ENCODE data around the gene TMEM91. TPM values are rescaled to one million over a fixed set of nuclear protein-coding genes. Genes with fewer than 3 reads are reported as not detected.

Gene TMEM91
- total and polyA plus RNA-seq, 2 donors (not counting 3 experiments of a cell fraction or from before 2014, with no cell fraction given) = 9.0 to 13.2 TPM

- ChIA-PET POLR2A (interaction anchor here (1.0 kb wide), 1 partner anchor 25 kb away, joined by 3 read pairs; no protein-coding TSS in a partner anchor), CTCF (interaction anchor here (0.9 to 3.1 kb wide), 7 partner anchors 17 to 243 kb away, joined by 3 to 28 read pairs (median 4); partner anchors contain the start of genes CCDC97 and TGFB1)
- Histone ChIP-seq H3K79me2 (ENCODE audit: control insufficient read depth, insufficient read depth, low read length) (peaks cover 10% of the 10 kb centered on the region), H2AFZ (ENCODE audit: low read depth, low read length) (no peak overlapping the region), H3K4me3 (replicated peaks in 1 of 3; ENCODE audit: insufficient read depth in 1 of 3, low read depth in 1 of 3, low read length in 3 of 3) (peak overlapping the region in 1 of 3 experiments; percentile 27), H3K36me3 (ENCODE audit: control insufficient read depth in 2 of 2, extremely low read depth in 1 of 2, insufficient read depth in 2 of 2, low read length in 2 of 2) (peaks cover 4 to 29% of the 10 kb centered on the region in 2 experiments), H3K9me1 (replicated peaks; ENCODE audit: control insufficient read depth, extremely low read depth, insufficient read depth, low read length) (no peaks in the 10 kb centered on the region), H3K4me1 (ENCODE audit: control insufficient read depth, extremely low read depth, insufficient read depth, low read length) (peaks cover 66% of the 10 kb centered on the region), H4K20me1 (replicated peaks; ENCODE audit: control insufficient read depth, extremely low read depth, insufficient read depth, low read length) (no peaks in the 10 kb centered on the region), H3K9me3 (replicated peaks; ENCODE audit: control insufficient read depth, insufficient read depth, low read length) (no peaks in the 10 kb centered on the region), H3K9ac (replicated peaks; ENCODE audit: extremely low read depth, insufficient read depth, low read length) (peak overlapping the region; percentile 65), H3K27me3 (ENCODE audit: control insufficient read depth in 2 of 2, insufficient read depth in 2 of 2, low read length in 2 of 2) (no peaks in the 10 kb centered on the region), H3K4me2 (ENCODE audit: insufficient read depth, low read length) (peak overlapping the region; percentile 63), H3K27ac (ENCODE audit: insufficient read depth, low read depth, low read length) (peak overlapping the region; percentile 100)
- TF ChIP-seq MAX (IDR thresholded peaks at IDR 0.05; ENCODE audit: insufficient read depth, insufficient read length) (peak; percentile 5), POLR2AphosphoS5 (IDR thresholded peaks at IDR 0.05; ENCODE audit: insufficient read depth, low read depth, low read length) (no peak)
- no TSS peak for BruUV-seq (replicated peaks)
- dilution Hi-C loops (cut with MboI; ENCODE audit: extremely low pct_ligation_motif_present, low sequenced_read_pairs) = no loop called here
- intact Hi-C loops (cut with micrococcal nuclease) = loop anchor here (1.0 kb wide), 1 partner anchor 24 kb away; no protein-coding TSS in a partner anchor
- FAIRE-seq = no peak
- DNase-seq (ENCODE audit: low read depth, low spot score) = no peak
These were observed 49.2 kb upstream of the TMEM91 start for GRCh38 chr19:41327076-41327575.

GRCh38 chr19:41327576-41328156 lies 48.7 kb upstream of the TMEM91 start:
- Histone ChIP-seq H3K9me3 (replicated peaks; ENCODE audit: control insufficient read depth, insufficient read depth, low read length) (no peaks in the 10 kb centered on the region), H3K4me2 (ENCODE audit: insufficient read depth, low read length) (peak overlapping the region; percentile 63), H3K27me3 (ENCODE audit: control insufficient read depth in 2 of 2, insufficient read depth in 2 of 2, low read length in 2 of 2) (no peaks in the 10 kb centered on the region), H3K79me2 (ENCODE audit: control insufficient read depth, insufficient read depth, low read length) (peaks cover 10% of the 10 kb centered on the region), H4K20me1 (replicated peaks; ENCODE audit: control insufficient read depth, extremely low read depth, insufficient read depth, low read length) (no peaks in the 10 kb centered on the region), H3K9ac (replicated peaks; ENCODE audit: extremely low read depth, insufficient read depth, low read length) (peak overlapping the region; percentile 65), H2AFZ (ENCODE audit: low read depth, low read length) (no peak overlapping the region), H3K4me3 (replicated peaks in 1 of 3; ENCODE audit: insufficient read depth in 1 of 3, low read depth in 1 of 3, low read length in 3 of 3) (peak overlapping the region in 1 of 3 experiments; percentile 1), H3K9me1 (replicated peaks; ENCODE audit: control insufficient read depth, extremely low read depth, insufficient read depth, low read length) (no peaks in the 10 kb centered on the region), H3K4me1 (ENCODE audit: control insufficient read depth, extremely low read depth, insufficient read depth, low read length) (peaks cover 61% of the 10 kb centered on the region), H3K27ac (ENCODE audit: insufficient read depth, low read depth, low read length) (peak overlapping the region; percentile 100), H3K36me3 (ENCODE audit: control insufficient read depth in 2 of 2, extremely low read depth in 1 of 2, insufficient read depth in 2 of 2, low read length in 2 of 2) (peaks cover 8 to 32% of the 10 kb centered on the region in 2 experiments)
- ChIA-PET POLR2A (interaction anchor here (1.0 kb wide), 1 partner anchor 25 kb away, joined by 3 read pairs; no protein-coding TSS in a partner anchor), CTCF (interaction anchor here (0.9 to 3.1 kb wide), 7 partner anchors 17 to 243 kb away, joined by 3 to 28 read pairs (median 4); partner anchors contain the start of genes CCDC97 and TGFB1)
- intact Hi-C loops (cut with micrococcal nuclease) (loop anchor here (1.0 kb wide), 1 partner anchor 24 kb away; no protein-coding TSS in a partner anchor), dilution Hi-C loops (cut with MboI; ENCODE audit: extremely low pct_ligation_motif_present, low sequenced_read_pairs) (no loop called here)
- DNase-seq (ENCODE audit: low read depth, low spot score) = peak; percentile 88
- no TSS peak for BruUV-seq (replicated peaks)
- peak; percentile 86 for FAIRE-seq
- peak; percentile 98 for TF ChIP-seq POLR2AphosphoS5 (IDR thresholded peaks at IDR 0.05; ENCODE audit: insufficient read depth, low read depth, low read length)
- TF ChIP-seq POLR2A (IDR thresholded peaks at IDR 0.05; ENCODE audit: low read depth, low read length) = no peak
- TF ChIP-seq CTCF (IDR thresholded peaks at IDR 0.05; ENCODE audit: extremely low read depth in 1 of 2, insufficient read depth in 1 of 2, low read depth in 1 of 2, low read length in 2 of 2) = no peak
- peak; percentile 51 for TF ChIP-seq FOS (IDR thresholded peaks at IDR 0.05; ENCODE audit: borderline replicate concordance, insufficient read depth, low read length)
- no peak for TF ChIP-seq EZH2 (IDR thresholded peaks at IDR 0.05; ENCODE audit: borderline replicate concordance, low read depth, low read length, severe bottlenecking)
- no peak for TF ChIP-seq JUN (IDR thresholded peaks at IDR 0.05; ENCODE audit: borderline replicate concordance, insufficient read depth, insufficient read length, low read depth)
- TF ChIP-seq MAX (IDR thresholded peaks at IDR 0.05; ENCODE audit: insufficient read depth, insufficient read length) = no peak
- TF ChIP-seq GATA2 (IDR thresholded peaks at IDR 0.05; ENCODE audit: insufficient read depth, insufficient read length, low read depth, low read length) = no peak
